HepG2 (cell line): ENCODE data around the gene CCL27. TPM values are rescaled to one million over a fixed set of nuclear protein-coding genes. Genes with fewer than 3 reads are reported as not detected.
A peak's percentile ranks its signal among the peaks of the same experiment; 100 is the strongest.

Source experiments
- ARNT2 ChIP-seq: sonication (generic); formaldehyde crosslinking; IDR thresholded peaks from 2 replicates; pipeline ENCODE4 v1.8.0; 2022; ENCODE audit warnings: mild to moderate bottlenecking, low read depth, missing genetic modification reagents, moderate library complexity
- IKZF1 ChIP-seq: fragments of 450-650 bp; IDR thresholded peaks from 2 replicates; pipeline ENCODE4 v1.7.1; 2016
- IRF2 ChIP-seq: IDR thresholded peaks from 2 replicates; pipeline ENCODE4 v1.6.1; 2018; ENCODE audit warnings: missing genetic modification reagents, missing compliant biosample characterization
- JUND ChIP-seq: sonication (generic); formaldehyde crosslinking; IDR thresholded peaks from 2 replicates; pipeline ENCODE4 v1.8.0; 2022; ENCODE audit warnings: mild to moderate bottlenecking, missing genetic modification reagents
- LCORL ChIP-seq, 2 experiments: fragments of 450-650 bp in 1 of 2; sonication (generic) in 1 of 2; formaldehyde crosslinking in 1 of 2; IDR thresholded peaks; 2 replicates each; pipeline versions ENCODE4 v1.5.0 to v1.6.1; 2017 to 2020; ENCODE audit warnings: antibody characterized with exemption in 1 of 2, missing genetic modification reagents in 1 of 2
- PCBP1 ChIP-seq: fragments of 200-400 bp; formaldehyde crosslinking; IDR thresholded peaks from 2 replicates; pipeline ENCODE4 v1.6.1; 2017; ENCODE audit warnings: mild to moderate bottlenecking, low read depth, low read length, borderline replicate concordance
- PHF21A ChIP-seq: sonication (generic); formaldehyde crosslinking; IDR thresholded peaks from 2 replicates; pipeline ENCODE4 v1.5.0; 2020; ENCODE audit warnings: mild to moderate bottlenecking, missing genetic modification reagents
- PRMT3 ChIP-seq: sonication (generic); formaldehyde crosslinking; IDR thresholded peaks from 2 replicates; pipeline ENCODE4 v1.8.1; 2022; ENCODE audit warnings: low read depth, mild to moderate bottlenecking, moderate library complexity, missing genetic modification reagents, borderline replicate concordance
- REPIN1 ChIP-seq: sonication (generic); formaldehyde crosslinking; IDR thresholded peaks from 2 replicates; pipeline ENCODE4 v1.8.0; 2022; ENCODE audit warnings: missing genetic modification reagents, low read depth, mild to moderate bottlenecking, borderline replicate concordance
- SRSF9 ChIP-seq: fragments of 200-400 bp; formaldehyde crosslinking; IDR thresholded peaks from 2 replicates; pipeline ENCODE4 v1.6.1; 2018; ENCODE audit warnings: borderline replicate concordance, mild to moderate bottlenecking, low read depth, low read length; ENCODE audit not compliant: insufficient read depth, poor library complexity, severe bottlenecking
- SUZ12 ChIP-seq: fragments of 150-350 bp; IDR thresholded peaks from 2 replicates; pipeline ENCODE4 v1.6.1; 2014; ENCODE audit warnings: low read depth, low read length
- YY1 ChIP-seq: IDR thresholded peaks from 2 replicates; pipeline ENCODE4 v1.6.1; 2011; ENCODE audit warnings: low read length, low read depth, moderate library complexity, mild to moderate bottlenecking; ENCODE audit not compliant: insufficient read depth, insufficient replicate concordance
- ZNF101 ChIP-seq: sonication (generic); formaldehyde crosslinking; IDR thresholded peaks from 2 replicates; pipeline ENCODE4 v1.4.0; 2020; ENCODE audit warnings: mild to moderate bottlenecking, low read depth, missing genetic modification reagents, borderline replicate concordance
- ZNF383 ChIP-seq: sonication (generic); formaldehyde crosslinking; IDR thresholded peaks from 2 replicates; pipeline ENCODE4 v1.4.0; 2020; ENCODE audit warnings: missing genetic modification reagents, mild to moderate bottlenecking, borderline replicate concordance
- ZNF713 ChIP-seq: sonication (generic); formaldehyde crosslinking; IDR thresholded peaks from 2 replicates; pipeline ENCODE4 v1.4.0; 2020; ENCODE audit warnings: mild to moderate bottlenecking, missing genetic modification reagents
- polyA plus RNA-seq, 8 experiments: library from polyadenylated mRNA; depleted of rRNA in 3 of 8; stranded (reverse) in 7 of 8; unstranded in 1 of 8; fragments of >200 nt; fragmentation: Illumina TruSeq in 4 of 8; extraction: Trizol in 4 of 8; gene quantifications; 2 replicates each; pipeline versions ENCODE4 v1.2.1 to v1.2.3, GENCODE V29; 2011 to 2016; ENCODE audit warnings: low read depth in 4 of 8, missing spikeins in 1 of 8, mixed read lengths in 1 of 8; ENCODE audit not compliant: insufficient read depth in 1 of 8
- total RNA-seq, 5 experiments: library from RNA; depleted of rRNA; stranded (reverse); fragments of >200 nt; fragmentation: Illumina TruSeq; extraction: Trizol; gene quantifications; 2 replicates each; pipeline ENCODE4 v1.2.3, GENCODE V29; 2016; ENCODE audit warnings: low read depth in 1 of 5
- TF ChIP-seq, protein P1 (sequence below): sonication (generic); formaldehyde crosslinking; IDR thresholded peaks from 2 replicates; pipeline ENCODE4 v1.8.1; 2023; ENCODE audit warnings: mild to moderate bottlenecking, missing genetic modification reagents
- TF ChIP-seq, protein P2 (sequence below): sonication (generic); formaldehyde crosslinking; IDR thresholded peaks from 2 replicates; pipeline ENCODE4 v1.5.0; 2020; ENCODE audit warnings: mild to moderate bottlenecking, missing genetic modification reagents, moderate library complexity
- TF ChIP-seq, protein P3 (sequence below): sonication (generic); formaldehyde crosslinking; IDR thresholded peaks from 2 replicates; pipeline ENCODE4 v1.5.0; 2020; ENCODE audit warnings: mild to moderate bottlenecking, missing genetic modification reagents
- TF ChIP-seq, protein P4 (sequence below): sonication (generic); formaldehyde crosslinking; IDR thresholded peaks from 2 replicates; pipeline ENCODE4 v1.5.1; 2020; ENCODE audit warnings: mild to moderate bottlenecking, missing genetic modification reagents, borderline replicate concordance

CCL27 gene
- total and polyA plus RNA-seq, 2 of the 13 experiments (the other 11 are each of a cell fraction or from before 2014, with no cell fraction given), result not detected

DNA sequence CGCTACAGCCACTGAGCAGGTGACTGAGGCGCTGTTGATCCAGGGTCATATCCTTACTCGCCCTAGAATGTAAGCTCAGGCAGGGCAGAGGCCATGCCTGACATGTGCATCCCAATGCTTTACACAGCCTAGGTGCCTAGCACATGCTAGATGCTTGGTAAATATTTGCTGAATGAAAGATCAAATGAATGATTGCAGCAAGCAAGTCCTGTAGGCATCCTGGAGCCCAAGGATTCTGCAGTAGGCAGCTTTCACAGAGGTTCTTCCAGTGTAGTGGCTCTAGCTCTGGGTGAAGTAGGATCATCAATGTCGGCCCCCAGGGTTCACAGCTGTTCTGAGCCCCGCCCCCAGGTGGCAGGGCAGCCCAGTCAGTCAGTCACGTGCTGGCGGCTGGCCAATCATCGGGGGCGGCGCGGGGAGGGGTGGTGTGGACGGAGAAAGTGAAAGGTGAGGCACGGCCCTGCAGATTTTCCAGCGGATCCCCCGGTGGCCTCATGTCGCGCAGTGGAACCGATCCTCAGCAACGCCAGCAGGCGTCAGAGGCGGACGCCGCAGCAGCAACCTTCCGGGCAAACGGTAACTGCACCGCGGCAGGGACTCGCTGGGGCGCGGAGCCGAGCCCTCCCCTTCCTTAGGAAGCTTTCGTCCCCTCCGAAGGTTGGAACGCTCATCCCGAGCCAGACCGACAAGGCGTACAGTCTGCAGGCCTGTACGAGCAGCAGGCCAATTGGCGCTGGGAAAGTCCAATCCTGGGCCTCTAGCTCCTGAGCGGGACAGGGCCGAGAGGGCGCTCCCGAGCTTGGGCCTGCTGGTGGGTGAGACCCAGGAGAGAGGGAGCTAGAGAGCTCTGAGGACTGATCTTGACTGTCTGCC lies 16.0 kb downstream of the CCL27 start, which contains the start of gene GALT (continued):
- TF ChIP-seq, protein P1, sequence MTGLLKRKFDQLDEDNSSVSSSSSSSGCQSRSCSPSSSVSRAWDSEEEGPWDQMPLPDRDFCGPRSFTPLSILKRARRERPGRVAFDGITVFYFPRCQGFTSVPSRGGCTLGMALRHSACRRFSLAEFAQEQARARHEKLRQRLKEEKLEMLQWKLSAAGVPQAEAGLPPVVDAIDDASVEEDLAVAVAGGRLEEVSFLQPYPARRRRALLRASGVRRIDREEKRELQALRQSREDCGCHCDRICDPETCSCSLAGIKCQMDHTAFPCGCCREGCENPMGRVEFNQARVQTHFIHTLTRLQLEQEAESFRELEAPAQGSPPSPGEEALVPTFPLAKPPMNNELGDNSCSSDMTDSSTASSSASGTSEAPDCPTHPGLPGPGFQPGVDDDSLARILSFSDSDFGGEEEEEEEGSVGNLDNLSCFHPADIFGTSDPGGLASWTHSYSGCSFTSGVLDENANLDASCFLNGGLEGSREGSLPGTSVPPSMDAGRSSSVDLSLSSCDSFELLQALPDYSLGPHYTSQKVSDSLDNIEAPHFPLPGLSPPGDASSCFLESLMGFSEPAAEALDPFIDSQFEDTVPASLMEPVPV (CRISPR knock-in tag), result no peak
- TF ChIP-seq PCBP1 (no peak), SRSF9 (no peak), ZNF101 (CRISPR knock-in tag) (no peak), YY1 (peak; percentile 64), ZNF383 (CRISPR knock-in tag) (no peak), ARNT2 (CRISPR knock-in tag) (peak; percentile 79), IRF2 (CRISPR knock-in tag) (peak; percentile 57), JUND (CRISPR knock-in tag) (0 out of 2 replicates have a peak, but pooled peaks have one; percentile 37), LCORL (IDR thresholded peaks at IDR 0.05) (no peak), LCORL (CRISPR knock-in tag; IDR thresholded peaks at IDR 0.05) (peak; percentile 82; the same call in 1 of the 2 replicates), PHF21A (CRISPR knock-in tag) (peak; percentile 71), ZNF713 (no peak), REPIN1 (peak; percentile 51; the same call in 1 of the 2 replicates), SUZ12 (no peak), IKZF1 (no peak), PRMT3 (no peak; the same call in 1 of the 2 replicates)
- TF ChIP-seq, protein P2, sequence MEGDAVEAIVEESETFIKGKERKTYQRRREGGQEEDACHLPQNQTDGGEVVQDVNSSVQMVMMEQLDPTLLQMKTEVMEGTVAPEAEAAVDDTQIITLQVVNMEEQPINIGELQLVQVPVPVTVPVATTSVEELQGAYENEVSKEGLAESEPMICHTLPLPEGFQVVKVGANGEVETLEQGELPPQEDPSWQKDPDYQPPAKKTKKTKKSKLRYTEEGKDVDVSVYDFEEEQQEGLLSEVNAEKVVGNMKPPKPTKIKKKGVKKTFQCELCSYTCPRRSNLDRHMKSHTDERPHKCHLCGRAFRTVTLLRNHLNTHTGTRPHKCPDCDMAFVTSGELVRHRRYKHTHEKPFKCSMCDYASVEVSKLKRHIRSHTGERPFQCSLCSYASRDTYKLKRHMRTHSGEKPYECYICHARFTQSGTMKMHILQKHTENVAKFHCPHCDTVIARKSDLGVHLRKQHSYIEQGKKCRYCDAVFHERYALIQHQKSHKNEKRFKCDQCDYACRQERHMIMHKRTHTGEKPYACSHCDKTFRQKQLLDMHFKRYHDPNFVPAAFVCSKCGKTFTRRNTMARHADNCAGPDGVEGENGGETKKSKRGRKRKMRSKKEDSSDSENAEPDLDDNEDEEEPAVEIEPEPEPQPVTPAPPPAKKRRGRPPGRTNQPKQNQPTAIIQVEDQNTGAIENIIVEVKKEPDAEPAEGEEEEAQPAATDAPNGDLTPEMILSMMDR (CRISPR knock-in tag), result peak; percentile 84
- TF ChIP-seq, protein P3, sequence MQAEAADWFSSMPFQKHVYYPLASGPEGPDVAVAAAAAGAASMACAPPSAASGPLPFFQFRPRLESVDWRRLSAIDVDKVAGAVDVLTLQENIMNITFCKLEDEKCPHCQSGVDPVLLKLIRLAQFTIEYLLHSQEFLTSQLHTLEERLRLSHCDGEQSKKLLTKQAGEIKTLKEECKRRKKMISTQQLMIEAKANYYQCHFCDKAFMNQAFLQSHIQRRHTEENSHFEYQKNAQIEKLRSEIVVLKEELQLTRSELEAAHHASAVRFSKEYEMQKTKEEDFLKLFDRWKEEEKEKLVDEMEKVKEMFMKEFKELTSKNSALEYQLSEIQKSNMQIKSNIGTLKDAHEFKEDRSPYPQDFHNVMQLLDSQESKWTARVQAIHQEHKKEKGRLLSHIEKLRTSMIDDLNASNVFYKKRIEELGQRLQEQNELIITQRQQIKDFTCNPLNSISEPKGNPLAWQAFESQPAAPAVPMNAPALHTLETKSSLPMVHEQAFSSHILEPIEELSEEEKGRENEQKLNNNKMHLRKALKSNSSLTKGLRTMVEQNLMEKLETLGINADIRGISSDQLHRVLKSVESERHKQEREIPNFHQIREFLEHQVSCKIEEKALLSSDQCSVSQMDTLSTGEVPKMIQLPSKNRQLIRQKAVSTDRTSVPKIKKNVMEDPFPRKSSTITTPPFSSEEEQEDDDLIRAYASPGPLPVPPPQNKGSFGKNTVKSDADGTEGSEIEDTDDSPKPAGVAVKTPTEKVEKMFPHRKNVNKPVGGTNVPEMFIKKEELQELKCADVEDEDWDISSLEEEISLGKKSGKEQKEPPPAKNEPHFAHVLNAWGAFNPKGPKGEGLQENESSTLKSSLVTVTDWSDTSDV (CRISPR knock-in tag), result no peak
- TF ChIP-seq, protein P4, sequence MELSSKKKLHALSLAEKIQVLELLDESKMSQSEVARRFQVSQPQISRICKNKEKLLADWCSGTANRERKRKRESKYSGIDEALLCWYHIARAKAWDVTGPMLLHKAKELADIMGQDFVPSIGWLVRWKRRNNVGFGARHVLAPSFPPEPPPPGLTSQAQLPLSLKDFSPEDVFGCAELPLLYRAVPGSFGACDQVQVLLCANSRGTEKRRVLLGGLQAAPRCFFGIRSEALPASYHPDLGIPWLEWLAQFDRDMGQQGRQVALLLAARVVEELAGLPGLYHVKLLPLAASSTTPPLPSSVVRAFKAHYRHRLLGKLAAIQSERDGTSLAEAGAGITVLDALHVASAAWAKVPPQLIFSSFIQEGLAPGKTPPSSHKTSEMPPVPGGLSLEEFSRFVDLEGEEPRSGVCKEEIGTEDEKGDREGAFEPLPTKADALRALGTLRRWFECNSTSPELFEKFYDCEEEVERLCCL (CRISPR knock-in tag), result no peak
